ENCODE measurements around the gene PPP2R3B.

The PPP2R3B gene

DNA sequence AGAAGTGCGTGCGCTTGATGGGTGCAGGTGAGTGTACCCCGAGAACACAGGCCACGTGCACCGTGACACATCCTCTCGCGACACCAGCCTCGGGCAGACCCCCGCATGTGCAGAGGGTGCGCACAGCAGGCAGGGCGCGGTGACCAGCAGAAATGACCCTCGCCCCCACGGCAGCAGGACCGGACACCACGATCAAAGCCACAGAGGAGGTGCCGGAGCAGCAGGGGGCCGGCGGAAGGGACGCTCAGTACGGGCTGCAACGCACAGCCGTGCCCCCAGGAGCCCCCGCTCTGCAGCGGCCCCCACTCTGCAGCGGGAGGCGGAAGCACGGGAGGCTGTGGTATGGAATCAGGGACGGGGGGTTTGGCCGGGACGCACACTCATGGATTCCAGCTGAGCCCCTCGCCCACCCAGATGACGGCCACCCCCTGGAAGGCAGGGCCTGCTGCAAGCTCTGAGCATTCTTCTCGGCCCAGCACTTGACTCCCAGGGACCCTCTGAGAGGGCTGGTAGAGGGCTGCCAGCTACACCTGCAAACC, 17.1 kb downstream of the PPP2R3B start:
- no peak for DNase-seq

DNA sequence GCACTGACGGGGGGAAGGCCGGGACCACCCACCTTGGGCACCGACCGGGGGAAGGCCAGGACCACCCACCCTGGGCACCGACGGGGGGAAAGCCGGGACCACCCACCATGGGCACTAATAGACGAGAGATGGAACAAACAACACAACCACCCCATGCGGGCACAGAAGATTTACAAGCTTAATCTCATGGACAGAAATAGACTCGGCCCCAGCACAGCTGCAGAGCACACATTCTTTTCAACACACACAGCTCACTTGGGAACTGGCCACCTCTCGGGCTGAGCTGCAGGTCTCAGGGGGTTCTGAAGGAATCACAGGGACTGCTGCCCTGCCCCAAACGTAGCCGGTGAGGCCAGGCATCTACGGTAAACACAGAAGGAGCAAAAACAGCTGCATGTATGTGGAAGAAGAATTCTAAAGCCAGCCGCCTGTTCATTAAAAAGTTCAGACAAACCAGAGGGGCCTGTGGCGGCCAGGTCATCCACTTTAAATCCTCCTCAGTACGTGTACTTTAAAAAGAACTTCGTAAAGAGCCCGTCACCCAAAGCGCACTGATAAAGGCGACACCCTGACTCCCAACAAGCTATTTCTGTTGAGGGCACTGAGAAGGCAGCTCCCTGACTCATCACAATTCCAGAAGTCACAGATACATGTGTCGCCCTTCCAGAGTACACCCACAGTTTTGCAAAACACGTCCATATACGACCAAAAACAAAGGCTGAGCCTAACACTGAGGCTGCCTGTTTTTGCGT, 17.7 kb downstream of the PPP2R3B start:
- DNase-seq: peak; percentile 74

DNA sequence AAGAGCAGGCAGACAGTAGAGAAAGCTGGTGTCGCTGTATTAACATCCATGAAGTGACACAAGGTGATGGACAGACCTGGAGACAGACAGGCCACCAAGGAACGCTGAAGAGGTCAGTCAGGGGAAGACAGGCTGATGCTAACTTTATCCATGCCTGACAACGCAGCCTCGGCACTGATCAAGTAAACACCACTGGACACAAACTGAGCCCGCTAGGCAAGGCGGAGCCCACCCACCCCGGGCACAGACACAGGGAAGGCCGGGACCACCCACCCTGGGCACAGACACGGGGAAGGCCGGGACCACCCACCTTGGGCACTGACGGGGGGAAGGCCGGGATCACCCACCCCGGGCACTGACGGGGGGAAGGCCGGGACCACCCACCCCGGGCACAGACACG, 18.8 kb downstream of the PPP2R3B start:
- DNase-seq: no peak

DNA sequence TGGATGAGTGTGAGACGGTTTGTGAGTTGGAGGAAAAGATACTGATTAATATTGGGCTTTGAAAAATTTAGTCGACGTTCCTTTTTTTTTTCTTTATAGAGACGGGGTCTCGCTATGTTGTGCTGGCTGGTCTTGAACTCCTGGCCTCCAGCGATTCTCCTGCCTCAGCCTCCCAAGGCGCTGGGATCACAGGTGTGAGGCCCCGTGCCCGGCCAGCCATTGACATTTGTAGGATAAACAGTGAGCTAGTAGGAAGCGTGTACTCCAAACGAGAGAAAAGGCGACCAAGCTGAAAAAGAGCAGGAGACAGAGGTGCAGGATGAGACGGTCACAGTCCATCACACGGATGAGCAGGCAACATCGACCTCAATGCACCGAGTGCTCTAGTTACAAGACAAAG, 19.4 kb downstream of the PPP2R3B start:
- DNase-seq: no peak

DNA sequence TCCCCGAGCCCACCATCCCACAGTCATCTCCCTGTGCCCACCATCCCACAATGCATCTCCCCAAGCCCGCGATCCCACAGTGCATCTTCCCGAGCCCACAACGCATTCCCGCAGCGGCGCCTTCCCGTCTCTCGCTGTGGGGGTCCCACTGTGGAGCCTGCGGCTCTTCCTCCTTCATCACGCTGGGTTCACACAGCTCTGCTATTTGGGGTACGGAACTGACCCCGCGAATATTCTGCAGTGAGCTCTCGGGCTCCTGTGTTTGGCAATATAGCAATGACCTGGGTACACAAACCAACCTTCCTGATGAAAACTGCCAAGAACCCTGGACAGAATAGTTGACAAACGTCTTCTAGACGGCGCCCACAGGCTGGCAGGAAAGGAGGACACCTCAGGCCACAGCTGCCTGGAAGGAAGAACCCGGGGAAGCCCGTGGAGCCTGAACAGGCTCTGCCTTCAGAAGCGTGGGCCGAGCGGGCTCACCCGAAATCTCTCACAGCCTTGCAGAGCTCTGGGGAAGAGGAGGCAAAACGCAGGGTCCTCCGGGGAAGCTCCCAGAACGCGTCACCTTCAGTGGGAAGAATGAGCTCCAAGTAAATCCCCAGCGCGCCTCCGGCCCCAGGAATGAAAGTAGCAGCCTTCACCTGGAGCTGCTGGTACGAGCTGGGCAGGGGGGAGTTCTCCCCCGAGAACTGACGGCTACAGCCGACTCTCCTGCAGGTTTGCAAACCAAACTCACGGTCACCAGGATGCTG, 22.9 kb downstream of the PPP2R3B start:
- DNase-seq: no peak

DNA sequence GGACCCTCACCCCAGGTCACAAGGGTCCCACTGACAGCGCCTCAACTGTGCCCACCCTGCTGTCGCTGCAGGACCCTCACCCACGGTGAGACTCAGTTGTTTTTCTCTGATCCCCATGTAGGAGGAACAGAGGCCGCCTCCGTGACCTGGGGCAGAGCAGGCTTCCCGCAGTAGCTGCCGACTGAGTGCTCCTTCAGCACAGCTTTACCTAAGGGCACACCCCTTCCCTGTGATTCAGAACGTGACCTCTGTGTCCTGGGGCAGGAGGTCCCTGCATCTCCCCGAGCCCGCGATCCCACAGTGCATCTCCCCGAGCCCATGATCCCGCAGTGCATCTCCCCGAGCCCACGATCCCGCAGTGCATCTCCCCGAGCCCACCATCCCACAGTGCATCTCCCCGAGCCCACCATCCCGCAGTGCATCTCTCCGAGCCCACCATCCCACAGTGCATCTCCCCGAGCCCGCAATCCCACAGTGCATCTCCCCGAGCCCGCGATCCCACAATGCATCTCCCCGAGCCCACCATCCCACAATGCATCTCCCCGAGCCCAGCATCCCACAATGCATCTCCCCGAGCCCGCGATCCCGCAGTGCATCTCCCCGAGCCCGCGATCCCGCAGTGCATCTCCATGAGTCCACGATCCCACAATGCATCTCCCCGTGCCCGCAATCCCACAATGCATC, 23.6 kb downstream of the PPP2R3B start:
- DNase-seq: no peak

DNA sequence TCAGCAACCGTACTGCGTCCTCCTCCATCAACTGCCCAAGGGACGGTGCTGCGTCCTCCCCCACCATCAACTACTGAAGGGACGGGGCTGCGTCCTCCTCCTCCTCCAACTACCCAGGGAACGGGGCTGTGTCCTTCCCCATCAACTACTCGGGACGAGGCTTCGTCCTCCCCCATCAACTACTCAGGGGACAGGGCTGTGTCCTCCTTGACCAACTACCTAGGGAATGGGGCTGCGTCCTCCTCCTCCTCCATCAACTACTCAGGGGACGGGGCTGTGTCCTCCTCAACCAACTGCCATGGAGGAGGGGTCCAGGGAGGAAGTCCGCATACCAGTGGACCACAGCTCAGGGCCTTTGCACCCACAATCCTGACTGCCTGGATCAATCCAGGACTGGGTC, 24.4 kb downstream of the PPP2R3B start:
- DNase-seq: no peak

DNA sequence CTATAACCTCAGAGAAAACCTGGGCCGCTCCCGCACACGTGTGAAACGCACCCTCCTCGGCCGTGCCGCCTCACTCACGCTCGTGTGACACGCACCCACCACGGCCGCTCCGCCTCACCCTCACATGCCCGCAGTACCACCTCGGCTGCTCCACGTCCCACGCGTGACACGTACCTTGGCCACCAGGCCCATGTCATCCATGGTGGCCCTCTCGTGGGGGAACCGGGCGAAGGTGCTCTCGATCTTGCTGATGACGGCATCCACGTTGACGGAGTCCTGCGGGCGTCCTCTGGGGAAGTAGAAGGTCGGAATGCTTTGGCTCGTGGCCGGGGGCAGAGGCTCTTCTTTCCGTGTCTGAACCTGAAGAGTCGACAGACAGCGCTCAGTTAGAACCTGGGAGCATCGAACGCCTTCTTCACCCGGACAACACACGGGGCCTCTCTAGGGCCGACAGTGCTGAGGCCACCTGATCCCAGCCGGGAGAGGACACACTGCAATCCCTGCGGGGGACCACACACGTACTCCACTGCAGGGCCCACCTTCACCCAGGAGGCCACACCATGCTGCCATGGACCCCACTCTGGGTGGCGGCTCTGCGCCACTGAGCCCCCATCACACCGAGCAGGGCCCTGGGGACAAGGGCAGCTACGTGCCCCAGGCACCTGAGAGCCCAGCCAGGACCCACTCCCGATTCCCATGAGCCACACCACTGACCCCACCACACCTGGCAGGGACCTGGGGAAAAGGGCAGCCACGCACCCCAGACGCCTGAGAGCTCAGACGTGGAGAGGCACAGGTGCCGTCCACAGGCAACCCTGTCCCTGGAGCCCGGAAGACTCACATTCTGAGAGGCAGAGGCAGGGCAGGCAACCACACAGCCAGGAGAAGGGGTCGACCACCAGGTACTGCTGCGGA, 25.2 kb downstream of the PPP2R3B start:
- DNase-seq: no peak

DNA sequence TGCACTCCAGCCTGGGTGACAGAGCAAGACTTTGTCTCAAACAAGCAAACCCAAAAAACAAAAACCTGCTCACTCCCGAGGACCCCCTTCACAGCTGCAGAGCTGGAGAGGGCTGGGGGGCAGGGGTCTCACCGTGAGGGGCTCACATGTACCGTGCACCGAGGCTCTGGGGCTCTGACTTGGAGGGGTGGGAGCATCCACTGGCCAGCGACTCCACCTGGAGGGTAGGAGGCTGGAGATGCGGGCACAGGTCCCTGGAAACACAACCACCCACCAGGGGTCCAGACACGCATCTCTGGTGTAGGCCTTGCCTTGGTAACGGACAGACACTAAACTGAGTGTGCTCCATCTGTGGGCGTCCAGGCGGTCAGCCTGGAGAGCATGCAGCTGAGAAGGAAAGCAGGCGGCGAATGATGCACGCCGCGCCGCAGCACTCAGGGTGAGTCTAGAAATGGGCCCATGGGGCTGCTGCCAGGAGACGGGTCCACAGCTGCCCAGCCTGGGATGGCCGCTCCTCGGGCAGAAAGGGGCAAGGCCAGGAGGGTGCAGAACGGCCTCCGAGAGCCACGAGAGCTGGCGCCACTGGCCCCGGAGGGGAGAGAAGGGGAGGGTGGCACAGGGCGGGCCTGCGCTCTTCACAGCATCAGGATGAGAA, 26.1 kb downstream of the PPP2R3B start:
- no peak for DNase-seq

DNA sequence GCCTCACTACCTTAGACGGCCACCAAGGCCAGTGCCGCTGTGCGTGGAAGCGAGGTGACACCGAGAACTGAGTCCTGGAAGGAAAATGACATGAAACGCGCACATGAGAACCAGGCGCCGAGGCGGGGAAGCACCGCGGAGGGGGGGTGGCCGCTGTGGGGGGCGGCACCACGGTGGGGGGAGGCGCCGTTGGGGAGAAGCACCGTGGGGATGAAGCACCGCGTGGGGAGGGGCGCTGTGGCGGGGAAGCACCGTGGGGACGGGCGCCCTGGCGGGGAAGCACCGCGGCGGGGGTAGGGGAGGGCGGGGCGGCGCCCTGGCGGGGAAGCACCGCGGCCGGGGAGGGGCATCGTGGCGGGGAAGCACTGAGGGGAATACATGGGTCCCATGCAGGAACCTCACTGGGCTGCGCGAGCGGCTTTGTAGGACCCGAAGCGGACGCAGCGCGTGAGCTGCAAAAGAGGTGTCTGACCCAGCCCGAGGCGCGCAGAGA, 28.0 kb downstream of the PPP2R3B start:
- DNase-seq: no peak

DNA sequence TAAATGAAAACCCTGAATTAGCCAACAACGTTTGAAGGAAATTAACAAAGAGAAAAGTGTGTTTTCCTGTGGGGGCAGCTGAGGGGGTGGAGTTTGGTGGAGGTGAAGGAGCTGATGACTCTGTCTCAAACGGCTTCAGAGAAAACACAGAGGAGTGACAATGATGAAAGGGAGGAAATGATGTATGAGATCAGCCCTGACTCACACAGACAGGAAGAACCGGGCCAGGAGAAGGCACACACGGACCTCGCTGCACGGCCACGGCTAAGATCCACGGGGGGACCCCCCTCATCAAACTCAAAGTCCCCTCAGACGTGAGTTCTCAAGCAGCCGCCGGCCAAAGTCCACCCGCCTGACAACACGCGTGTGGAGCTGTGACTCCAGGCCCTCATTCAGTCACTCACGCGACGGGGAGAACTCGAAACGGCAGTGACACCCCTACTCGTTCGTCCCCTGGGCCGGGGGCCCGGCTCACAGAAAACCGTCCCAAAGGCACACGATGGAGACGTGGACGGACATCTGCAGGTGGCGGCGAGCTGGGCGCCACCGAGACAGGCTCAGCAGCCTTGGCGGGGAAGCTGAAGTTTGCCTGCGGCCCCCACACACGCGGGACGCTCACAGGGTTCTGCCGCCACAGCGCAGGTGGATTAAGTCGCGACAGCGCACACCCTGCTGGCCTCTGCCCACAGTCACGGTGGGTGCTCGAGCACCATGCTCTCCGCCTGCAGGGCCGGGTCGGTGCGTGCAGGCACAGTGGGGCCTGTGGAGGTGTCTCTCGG, 28.8 kb downstream of the PPP2R3B start:
- peak; percentile 87 for DNase-seq

DNA sequence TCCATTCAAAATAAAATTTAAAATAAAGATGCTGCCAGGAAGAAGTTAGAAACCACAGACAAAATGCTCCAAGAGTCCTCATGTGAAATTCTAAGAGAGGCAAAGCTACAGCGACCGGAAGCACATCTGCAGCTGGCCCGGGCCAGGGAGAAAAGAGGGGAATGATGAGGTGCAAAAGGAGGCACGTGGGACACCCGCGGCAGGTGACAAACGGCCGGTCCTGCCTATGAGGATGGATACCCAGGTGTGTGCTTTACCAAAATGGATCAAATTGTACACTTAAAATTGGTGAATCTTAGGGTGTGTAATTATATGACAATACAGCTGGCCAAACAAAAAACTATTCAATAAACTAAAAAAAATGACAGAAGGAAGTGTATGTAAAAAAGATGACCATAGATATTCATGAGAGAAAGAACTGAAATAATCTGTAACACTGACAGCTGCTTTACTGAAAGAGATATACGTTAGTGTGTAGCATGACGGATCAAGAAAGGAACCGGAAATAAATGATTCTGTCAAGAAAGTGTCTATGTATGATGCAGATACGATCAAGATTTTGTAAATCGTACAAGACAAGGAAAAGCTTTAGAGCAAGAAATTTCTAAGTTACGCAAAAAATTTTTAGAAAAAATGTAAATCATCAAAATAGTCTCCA, 29.5 kb downstream of the PPP2R3B start:
- no peak for DNase-seq

DNA sequence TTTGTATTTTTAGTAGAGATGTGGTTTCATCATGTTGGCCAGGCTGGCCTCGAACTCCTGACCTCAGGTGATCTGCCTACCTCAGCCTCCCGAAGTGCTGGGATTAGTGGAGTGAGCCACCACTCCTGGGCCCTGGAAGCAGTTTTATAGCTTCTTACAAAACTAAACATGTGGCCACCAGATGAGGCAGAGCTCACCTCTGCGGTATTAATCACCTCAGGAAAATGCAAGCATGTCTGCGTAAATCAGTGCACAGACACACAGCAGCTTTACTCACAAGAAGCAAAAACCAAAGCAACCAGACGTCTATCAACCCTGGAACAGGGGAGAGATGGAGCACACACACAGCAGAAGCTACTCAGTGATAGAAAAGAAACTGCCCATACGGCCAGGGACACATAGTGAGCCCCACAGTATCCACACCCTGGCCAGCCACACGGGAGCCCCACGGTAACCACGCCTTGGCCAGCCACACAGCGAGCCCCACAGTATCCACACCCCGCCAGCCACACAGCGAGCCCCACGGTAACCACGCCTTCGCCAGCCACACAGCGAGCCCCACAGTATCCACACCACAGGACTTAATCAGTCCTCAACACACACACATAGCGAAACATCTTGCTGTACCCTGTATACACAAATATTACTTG, 30.2 kb downstream of the PPP2R3B start:
- DNase-seq: no peak

DNA sequence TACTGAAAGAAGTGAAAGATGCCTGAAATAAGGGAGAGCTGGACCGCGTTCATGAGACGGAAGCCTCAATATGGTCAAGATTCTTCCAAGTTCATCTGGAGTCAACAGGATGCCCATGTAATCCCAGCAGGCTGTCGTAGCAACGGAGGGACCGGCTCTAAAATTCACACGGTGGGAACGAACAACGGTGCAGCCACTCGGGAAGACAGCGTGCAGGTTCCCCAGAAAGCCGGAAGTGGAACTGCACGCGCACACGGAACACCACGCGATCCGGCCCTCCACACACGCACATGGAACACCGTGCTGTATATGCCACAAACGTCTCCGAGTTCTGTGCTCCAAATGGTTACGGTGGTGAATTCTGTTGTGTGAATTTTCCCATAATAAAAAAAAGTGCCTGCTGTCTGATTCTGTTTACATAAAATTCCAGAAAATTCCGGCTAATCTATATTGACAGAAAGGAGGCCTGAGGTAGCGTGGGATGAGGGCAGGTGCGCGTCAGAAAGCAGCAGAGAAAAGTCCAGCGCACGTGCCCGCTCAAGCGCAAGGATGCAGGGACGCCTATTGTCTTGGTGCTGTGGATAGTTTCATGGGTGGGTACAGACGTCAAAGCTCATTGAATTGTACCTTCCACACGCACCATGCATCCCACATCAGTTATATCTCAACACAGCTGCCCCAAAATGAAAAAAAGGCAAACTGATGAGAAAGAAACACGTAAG, 31.2 kb downstream of the PPP2R3B start:
- no peak for DNase-seq

DNA sequence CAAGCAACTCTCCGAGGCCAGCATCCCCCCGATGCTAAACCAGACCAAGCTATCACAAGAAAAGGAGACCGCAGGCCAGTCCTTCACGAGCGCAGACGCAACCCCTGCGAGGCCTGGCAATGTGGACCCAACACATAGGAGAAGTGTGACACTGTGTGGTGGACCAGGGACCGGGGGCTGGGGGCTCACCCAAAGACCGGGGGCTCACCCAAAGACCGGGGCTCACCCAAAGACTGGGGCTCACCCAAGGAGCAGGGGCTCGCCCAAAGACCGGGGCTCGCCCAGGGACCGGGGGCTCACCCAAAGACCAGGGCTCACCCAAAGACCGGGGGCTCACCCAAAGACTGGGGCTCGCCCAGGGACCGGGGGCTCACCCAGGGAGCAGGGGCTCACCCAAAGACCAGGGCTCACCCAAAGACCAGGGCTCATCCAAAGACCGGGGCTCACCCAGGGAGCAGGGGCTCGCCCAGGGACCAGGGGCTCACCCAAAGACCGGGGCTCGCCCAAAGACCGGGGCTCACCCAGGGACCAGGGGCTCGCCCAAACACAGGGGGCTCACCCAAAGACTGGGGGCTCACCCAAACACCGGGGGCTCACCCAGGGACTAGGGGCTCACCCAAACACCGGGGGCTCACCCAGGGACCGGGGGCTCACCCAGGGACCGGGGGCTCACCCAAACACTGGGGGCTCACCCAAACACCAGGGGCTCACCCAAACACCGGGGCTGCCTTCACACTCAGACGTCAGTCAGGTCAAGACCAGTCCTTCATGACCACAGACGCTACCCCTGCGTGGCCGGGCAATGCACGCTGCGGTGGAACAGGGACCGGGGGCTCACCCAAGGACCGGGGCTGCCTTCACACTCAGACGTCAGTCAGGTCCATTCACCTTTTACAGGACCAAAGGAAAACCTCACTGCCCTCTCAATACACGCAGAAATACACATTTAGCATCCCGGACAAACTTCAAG, 32.9 kb downstream of the PPP2R3B start:
- no peak for DNase-seq

DNA sequence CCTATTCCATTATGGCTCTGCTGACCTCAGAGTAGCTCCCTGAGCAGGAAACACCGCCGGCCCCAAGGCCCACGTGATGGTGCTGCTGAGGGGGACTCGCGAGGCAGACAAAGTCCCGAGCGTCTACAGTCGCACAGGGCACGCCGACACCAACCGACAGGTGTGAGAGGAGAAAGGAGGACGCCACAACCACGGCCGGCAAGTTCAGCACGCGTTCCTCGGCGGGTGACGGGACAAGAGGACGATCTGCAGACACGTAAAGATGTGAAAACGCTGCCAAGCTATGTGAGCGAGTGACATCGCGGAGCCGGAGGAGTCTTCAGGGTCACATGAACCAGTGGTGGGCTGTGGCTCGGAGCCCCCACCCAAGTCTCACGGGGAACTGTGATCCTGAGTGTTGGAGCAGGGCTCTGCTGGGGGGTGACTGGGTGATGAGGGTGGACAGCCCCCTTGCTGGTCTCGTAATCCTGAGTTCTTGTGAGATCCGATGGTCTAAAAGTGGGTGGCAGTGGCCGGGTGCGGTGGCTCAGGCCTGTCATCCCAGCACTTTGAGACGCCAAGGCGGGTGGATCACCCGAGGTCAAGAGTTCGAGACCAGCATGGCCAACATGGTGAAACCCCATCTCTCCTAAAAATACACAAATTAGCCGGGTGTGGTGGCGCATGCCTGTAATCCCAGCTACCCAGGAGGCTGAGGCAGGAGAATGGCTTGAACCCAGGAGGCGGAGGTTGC, 34.0 kb downstream of the PPP2R3B start:
- DNase-seq: no peak

DNA sequence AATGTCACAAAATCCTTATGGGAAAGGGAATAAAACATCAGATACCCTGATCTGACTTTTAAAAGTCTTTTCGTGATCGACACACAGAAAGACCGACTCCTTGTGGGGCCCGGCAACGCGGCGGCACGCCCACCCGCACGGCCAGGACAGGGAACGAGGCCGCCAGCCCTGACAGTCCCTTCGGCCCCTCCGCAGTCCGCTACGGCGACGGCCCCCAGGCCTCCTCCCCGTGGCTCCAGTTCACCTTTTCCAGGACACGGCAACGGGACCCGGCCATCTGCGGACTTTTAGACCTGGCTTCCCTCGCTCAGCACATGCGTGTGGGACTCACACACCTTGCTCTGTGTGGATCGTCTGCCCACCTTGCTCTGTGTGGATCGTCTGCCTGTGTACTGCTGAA, 34.5 kb downstream of the PPP2R3B start:
- no peak for DNase-seq
